Suprapubic skin (tissue), 4 donors: ENCODE measurements around the gene RNASE8.

Experiments used
- EP300 ChIP-seq: sonication (generic); formaldehyde crosslinking; IDR thresholded peaks from one replicate; pipeline ENCODE4 v1.6.1; 2017; ENCODE audit warnings: antibody characterized with exemption
- POLR2A ChIP-seq, 2 donors: fragments of 450-650 bp; IDR thresholded peaks; one replicate each; pipeline ENCODE4 v1.6.1; 2017; ENCODE audit warnings: antibody characterized with exemption in 2 of 2, mild to moderate bottlenecking in 2 of 2, moderate library complexity in 2 of 2
- POLR2AphosphoS5 ChIP-seq, 3 donors: sonication (generic); formaldehyde crosslinking; IDR thresholded peaks; one replicate each; pipeline ENCODE4 v1.6.1; 2017; ENCODE audit warnings: antibody characterized with exemption in 3 of 3
- TF ChIP-seq, protein P1 (sequence below), 2 donors: fragments of 200-600 bp in 1 of 2; fragments of 450-650 bp in 1 of 2; sonication (generic) in 1 of 2; IDR thresholded peaks; one replicate each; pipeline ENCODE4 v1.5.1; 2016 to 2019; ENCODE audit warnings: antibody characterized with exemption in 2 of 2, mild to moderate bottlenecking in 1 of 2, moderate library complexity in 1 of 2

DNA sequence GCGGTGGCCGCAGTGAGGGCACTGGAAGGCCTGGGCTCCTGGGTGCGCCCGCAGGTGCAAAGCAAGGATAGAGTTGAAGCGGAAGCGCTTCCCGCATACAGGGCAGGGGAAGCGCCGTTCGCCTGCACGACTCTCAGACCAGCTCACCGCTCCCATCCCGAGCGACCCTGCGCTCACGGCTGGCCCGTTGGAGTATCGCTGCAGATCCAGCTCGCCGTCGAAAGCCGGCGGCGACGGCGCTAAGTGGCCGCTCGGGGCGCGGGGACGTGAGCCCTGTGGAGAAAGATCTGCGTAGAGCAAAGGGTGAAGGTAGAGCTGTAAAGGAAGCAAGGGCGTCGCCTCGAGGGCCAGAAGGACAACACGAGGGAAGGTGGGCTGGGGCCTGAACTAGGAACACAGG, 35.4 kb downstream of the RNASE8 start:
- TF ChIP-seq, protein P1, sequence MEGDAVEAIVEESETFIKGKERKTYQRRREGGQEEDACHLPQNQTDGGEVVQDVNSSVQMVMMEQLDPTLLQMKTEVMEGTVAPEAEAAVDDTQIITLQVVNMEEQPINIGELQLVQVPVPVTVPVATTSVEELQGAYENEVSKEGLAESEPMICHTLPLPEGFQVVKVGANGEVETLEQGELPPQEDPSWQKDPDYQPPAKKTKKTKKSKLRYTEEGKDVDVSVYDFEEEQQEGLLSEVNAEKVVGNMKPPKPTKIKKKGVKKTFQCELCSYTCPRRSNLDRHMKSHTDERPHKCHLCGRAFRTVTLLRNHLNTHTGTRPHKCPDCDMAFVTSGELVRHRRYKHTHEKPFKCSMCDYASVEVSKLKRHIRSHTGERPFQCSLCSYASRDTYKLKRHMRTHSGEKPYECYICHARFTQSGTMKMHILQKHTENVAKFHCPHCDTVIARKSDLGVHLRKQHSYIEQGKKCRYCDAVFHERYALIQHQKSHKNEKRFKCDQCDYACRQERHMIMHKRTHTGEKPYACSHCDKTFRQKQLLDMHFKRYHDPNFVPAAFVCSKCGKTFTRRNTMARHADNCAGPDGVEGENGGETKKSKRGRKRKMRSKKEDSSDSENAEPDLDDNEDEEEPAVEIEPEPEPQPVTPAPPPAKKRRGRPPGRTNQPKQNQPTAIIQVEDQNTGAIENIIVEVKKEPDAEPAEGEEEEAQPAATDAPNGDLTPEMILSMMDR (IDR thresholded peaks at IDR 0.05), result no peak
- no peak for TF ChIP-seq POLR2AphosphoS5 (IDR thresholded peaks at IDR 0.05)
- TF ChIP-seq POLR2A (IDR thresholded peaks at IDR 0.05), result no peak
- no peak for TF ChIP-seq EP300
